HG03565 (cell line): ENCODE results near the gene MAF.

Experiments
- ATAC-seq: cut with Tn5 transposase; IDR thresholded peaks from one replicate; pipeline ENCODE4 v1.9.1; 2021; ENCODE audit warnings: mild to moderate bottlenecking, moderate library complexity; ENCODE audit not compliant: unreplicated experiment

The MAF gene

GRCh38 chr16:79547085-79547484 lies 53.5 kb downstream of the MAF start:
- no peak for ATAC-seq
